MCF 10A (cell line): ENCODE results near the gene DZANK1. TPM values are rescaled to one million over a fixed set of nuclear protein-coding genes. Genes with fewer than 3 reads are reported as not detected.
A peak's percentile ranks its signal among the peaks of the same experiment; 100 is the strongest.

Experiments
- Bru-seq: library from RNA; stranded (reverse); fragments of 400-500 nt; gene quantifications from one replicate; lab custom pipeline; 2021; lab: Mats Ljungman, UMichigan
- BruChase-seq, 2 experiments: library from RNA; stranded (reverse); fragments of 400-500 nt; gene quantifications; one replicate each; lab custom pipeline; 2021; lab: Mats Ljungman, UMichigan
- BruUV-seq: library from RNA; stranded (reverse); fragments of 400-500 nt; replicated peaks from 2 replicates; lab custom pipeline; 2021; lab: Mats Ljungman, UMichigan
- CTCF ChIA-PET: fragments of 300-600 bp; sonication (Branson Sonifier 250); formaldehyde crosslinking; extraction: SDS; loops from one replicate; lab custom pipeline; 2021; ENCODE audit warnings: antibody characterized with exemption, inconsistent platforms; lab: Yijun Ruan, JAX
- POLR2A ChIA-PET: fragments of 300-600, 350-650 bp; sonication (Branson Sonifier 250); formaldehyde crosslinking; extraction: SDS; loops from one replicate; lab custom pipeline; 2020; ENCODE audit warnings: antibody characterized with exemption, inconsistent platforms; lab: Yijun Ruan, JAX
- DNase-seq: peaks from one replicate; pipeline ENCODE4 v3.0.0-alpha.2; 2018; ENCODE audit not compliant: unreplicated experiment
- H3K27ac Mint-ChIP-seq: one replicate; pipeline ENCODE4 v1.8.0; 2022; ENCODE audit warnings: mild to moderate bottlenecking, low read depth, mixed read lengths; ENCODE audit not compliant: unreplicated experiment
- H3K27me3 Mint-ChIP-seq: one replicate; pipeline ENCODE4 v1.8.0; 2022; ENCODE audit warnings: mixed read lengths; ENCODE audit not compliant: insufficient read depth, unreplicated experiment
- H3K36me3 Mint-ChIP-seq: one replicate; pipeline ENCODE4 v1.8.0; 2022; ENCODE audit warnings: mild to moderate bottlenecking, moderate library complexity, mixed read lengths; ENCODE audit not compliant: insufficient read depth, unreplicated experiment
- H3K4me1 Mint-ChIP-seq: one replicate; pipeline ENCODE4 v1.8.0; 2022; ENCODE audit warnings: mixed read lengths; ENCODE audit not compliant: insufficient read depth, unreplicated experiment
- H3K4me3 Mint-ChIP-seq: one replicate; pipeline ENCODE4 v1.8.0; 2022; ENCODE audit warnings: mild to moderate bottlenecking, moderate library complexity, mixed read lengths; ENCODE audit not compliant: unreplicated experiment
- H3K9me3 Mint-ChIP-seq: one replicate; pipeline ENCODE4 v1.8.0; 2022; ENCODE audit warnings: mixed read lengths; ENCODE audit not compliant: unreplicated experiment
- CTCF ChIP-seq: fragments of 200-600 bp; IDR thresholded peaks from one replicate; pipeline ENCODE4 v1.8.0; 2022; ENCODE audit warnings: antibody characterized with exemption, mild to moderate bottlenecking; ENCODE audit not compliant: unreplicated experiment
- intact Hi-C: fragments of 100-400 bp; cut with micrococcal nuclease; formaldehyde crosslinking; loops from 2 replicates; pipeline ENCODE4 v1.14.1; 2022
- long read RNA-seq: library from polyadenylated mRNA; stranded (forward); transcript quantifications from one replicate; pipeline ENCODE4 v2.0.0, GENCODE V29; 2022
- total RNA-seq: library from RNA; stranded (reverse); gene quantifications from 2 replicates; pipeline ENCODE4 v1.2.3, GENCODE V29; 2022

Gene DZANK1
- total RNA-seq (2.5 and 3.0 TPM in 2 replicates), Bru-seq, nascent RNA (percentile 48 among the genes with signal in this experiment), BruChase-seq, experiment 1, labeled RNA remaining after a 6-hour chase (percentile 47 among the genes with signal in this experiment), BruChase-seq, experiment 2, labeled RNA remaining after a 2-hour chase (percentile 55 among the genes with signal in this experiment)
- long read RNA-seq, partial matches to known transcripts: 0 of 1 reads
- long read RNA-seq, other reads (novel, unspliced or antisense): 1 of 1 reads

GRCh38 chr20:18466894-18467730, at the start of gene DZANK1, which contains the start of gene POLR3F:
TSS of gene DZANK1 (minus strand) at chr20:18467030. CDS start at chr20:18465358, 1,672 bp downstream.
TSS of gene POLR3F (plus strand) at chr20:18467390. CDS start at chr20:18467507, 117 bp downstream.
- intact Hi-C loops: loop anchor here (1.0 to 5.0 kb wide), 3 partner anchors 29 to 120 kb away; partner anchors contain the start of genes DTD1 and SEC23B
- H3K9me3 Mint-ChIP-seq: no peaks in the 10 kb centered on the region
- TF ChIP-seq CTCF: no peak
- H3K4me3 Mint-ChIP-seq: peak within 1 kb of the TSS; percentile 98
- H3K4me1 Mint-ChIP-seq: no peaks in the 10 kb centered on the region
- peak; percentile 96 for DNase-seq
- ChIA-PET CTCF (interaction anchor here (0.6 to 2.2 kb wide), 9 partner anchors 18 to 1446 kb away, joined by 3 to 8 read pairs (median 4); partner anchors contain the start of gene RBBP9), POLR2A (interaction anchor here (0.6 to 6.4 kb wide), 33 partner anchors 9 to 1585 kb away, joined by 3 to 108 read pairs (median 6); partner anchors contain the start of genes CFAP61, CRNKL1, RBBP9 and SEC23B)
- H3K36me3 Mint-ChIP-seq: peaks cover 9% of the 10 kb centered on the region
- no peaks in the 10 kb centered on the region for H3K27me3 Mint-ChIP-seq
- H3K27ac Mint-ChIP-seq: peak within 1 kb of the TSS; percentile 99
- no TSS peak for BruUV-seq

DNA sequence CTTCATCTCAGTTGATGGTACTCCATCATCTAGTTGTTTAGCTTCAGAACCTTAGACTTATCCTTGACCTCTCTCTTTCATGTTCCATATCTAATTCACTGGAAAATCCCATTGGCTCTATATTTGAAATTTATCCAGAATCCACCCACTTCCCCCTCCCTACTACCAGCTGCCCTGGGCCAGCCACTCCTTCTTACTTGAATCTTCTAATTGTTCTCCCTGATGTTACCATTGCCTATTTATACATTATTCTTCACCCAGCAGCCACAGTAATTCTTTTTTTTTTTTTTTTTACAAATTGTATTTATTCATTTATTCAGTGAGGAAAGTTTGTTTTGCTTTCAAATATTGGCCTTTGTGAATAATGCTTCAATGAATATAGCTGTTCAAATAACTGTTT, 49.1 kb upstream of the DZANK1 start:
- Mint-ChIP-seq H3K4me1 (peaks cover 3% of the 10 kb centered on the region), H3K9me3 (no peaks in the 10 kb centered on the region), H3K27ac (no peak overlapping the region), H3K27me3 (no peaks in the 10 kb centered on the region), H3K36me3 (peaks cover 28% of the 10 kb centered on the region), H3K4me3 (no peak overlapping the region)
- no peak for DNase-seq
- BruUV-seq: no TSS peak
- TF ChIP-seq CTCF: no peak
- intact Hi-C loops: no loop called here
- ChIA-PET CTCF (interaction anchor here (0.7 to 1.3 kb wide), 5 partner anchors 8 to 400 kb away, joined by 3 to 5 read pairs (median 3); no protein-coding TSS in a partner anchor), POLR2A (interaction anchor here (0.6 to 1.5 kb wide), 4 partner anchors 9 to 380 kb away, joined by 3 to 10 read pairs (median 5); partner anchors contain the start of genes SEC23B and SMIM26)

GRCh38 chr20:18514127-18514526, 47.3 kb upstream of the DZANK1 start:
- BruUV-seq: no TSS peak
- DNase-seq: no peak
- intact Hi-C loops: no loop called here
- no peak overlapping the region for H3K27ac Mint-ChIP-seq
- H3K4me1 Mint-ChIP-seq: peaks cover 14% of the 10 kb centered on the region
- ChIA-PET CTCF (interaction anchor here (0.7 to 1.3 kb wide), 6 partner anchors 10 to 841 kb away, joined by 3 to 6 read pairs (median 4); no protein-coding TSS in a partner anchor), POLR2A (interaction anchor here (0.9 to 1.6 kb wide), 5 partner anchors 11 to 226 kb away, joined by 3 to 4 read pairs (median 3); partner anchors contain the start of genes RBBP9 and ZNF133)
- H3K9me3 Mint-ChIP-seq: no peaks in the 10 kb centered on the region
- peaks cover 46% of the 10 kb centered on the region for H3K36me3 Mint-ChIP-seq
- no peak overlapping the region for H3K4me3 Mint-ChIP-seq
- TF ChIP-seq CTCF: no peak
- no peaks in the 10 kb centered on the region for H3K27me3 Mint-ChIP-seq
